Cortex of kidney (tissue), 1 donor: ENCODE measurements around the gene CGB7.
"Not testable (repeated sequence)": the region's sequence is repeated elsewhere in the genome, so short reads cannot be mapped to it uniquely, and the experiment has no call there.

Experiments used
- DNase-seq: peaks from one replicate; lab custom pipeline; 2025; lab: John Stamatoyannopoulos, UW

CGB7 gene

DNA sequence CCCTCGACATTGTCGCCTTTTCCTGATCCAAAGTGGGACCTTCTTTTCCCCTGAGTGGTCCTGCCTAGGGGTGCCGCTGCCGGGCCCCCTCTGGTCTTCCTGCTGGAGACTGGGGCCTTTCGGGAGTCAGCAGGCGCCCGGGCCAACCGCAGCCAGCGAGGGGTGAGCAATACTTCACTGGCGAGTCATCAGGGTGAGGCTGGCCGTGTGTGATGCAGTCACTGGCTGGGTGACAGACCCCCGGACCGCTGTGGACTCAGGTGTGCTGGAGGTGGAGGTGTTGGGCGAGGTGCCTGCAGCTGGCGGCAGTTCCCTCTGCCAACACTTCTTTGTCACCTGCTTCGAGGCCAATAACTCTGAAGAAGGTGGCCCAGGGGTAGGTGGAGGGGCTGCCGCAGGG is 15.4 kb downstream of the CGB7 start:
- no peak for DNase-seq

DNA sequence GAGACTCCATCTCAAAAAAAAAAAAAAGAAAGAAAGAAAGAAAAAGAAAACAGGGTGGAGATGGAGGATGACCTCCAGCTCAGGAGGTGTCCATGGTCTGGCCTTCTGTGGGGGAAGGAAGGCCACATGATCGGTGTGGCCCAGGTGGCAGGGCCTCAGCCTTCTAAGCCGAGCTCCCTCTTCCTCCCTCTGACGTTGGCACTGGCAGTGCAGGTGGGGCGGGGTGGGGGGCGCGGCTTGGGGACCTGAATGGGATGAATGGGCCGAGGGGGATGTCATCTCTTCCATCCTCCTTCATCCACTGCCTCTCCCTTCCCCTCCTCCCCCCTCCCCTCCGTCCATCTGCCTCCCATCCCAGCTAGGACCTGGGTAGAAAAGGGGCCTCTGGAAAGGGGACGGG is 17.8 kb downstream of the CGB7 start:
- DNase-seq: not testable (repeated sequence)

DNA sequence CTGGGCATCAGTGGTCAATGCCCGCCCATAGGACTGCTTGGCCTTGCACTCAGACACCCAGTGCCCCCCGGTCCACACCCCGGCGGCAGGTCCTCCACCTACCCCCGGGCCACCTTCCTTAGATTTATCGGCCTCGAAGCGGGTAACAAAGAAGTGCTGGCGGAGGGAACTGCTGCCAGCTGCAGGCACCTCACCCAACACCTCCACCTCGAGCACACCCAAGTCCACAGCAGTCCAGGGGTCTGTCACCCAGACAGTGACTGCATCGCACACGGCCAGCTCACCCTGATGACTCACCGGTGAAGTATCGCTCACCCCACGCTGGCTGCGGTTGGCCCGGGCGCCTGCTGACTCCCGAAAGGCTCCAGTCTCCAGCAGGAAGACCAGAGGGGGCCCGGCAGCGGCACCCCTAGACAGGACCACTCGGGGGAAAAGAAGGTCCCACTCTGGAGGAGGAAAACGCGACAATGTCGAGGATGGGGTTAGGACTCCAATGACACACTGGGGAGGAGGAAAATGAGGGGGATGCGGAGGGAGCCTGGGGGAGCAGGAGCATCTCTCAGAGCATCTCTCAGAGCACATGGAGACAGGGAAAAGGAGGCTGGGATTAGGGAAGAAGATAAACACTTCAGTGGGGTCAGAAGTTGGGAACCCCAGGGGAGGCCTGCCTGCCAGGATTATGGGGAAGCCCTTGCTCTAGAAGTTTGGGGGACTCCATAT is 18.8 kb downstream of the CGB7 start:
- not testable (repeated sequence) for DNase-seq

- not testable (repeated sequence) for DNase-seq
Measured at GRCh38 chr19:49038111-49038510, 19.4 kb downstream of the CGB7 start.

DNA sequence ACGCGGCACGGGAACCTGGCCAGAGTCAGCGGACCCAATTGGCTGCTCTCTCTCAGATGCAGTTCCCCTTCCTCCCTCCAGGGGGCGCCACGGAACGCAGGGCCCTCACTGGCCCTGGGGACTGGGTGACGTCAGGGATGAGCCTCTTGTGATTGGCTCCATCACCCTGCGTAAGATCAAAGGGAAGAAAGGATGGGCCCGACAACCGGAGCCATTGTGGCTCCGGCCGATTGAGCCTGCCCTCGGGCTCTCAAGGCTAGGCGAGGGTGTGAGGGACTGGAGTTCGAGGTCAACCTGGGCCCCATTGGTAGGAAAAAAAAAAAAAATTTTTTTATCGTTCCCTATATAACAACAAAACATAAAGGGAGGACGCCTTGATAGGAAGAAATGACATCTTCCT is 20.7 kb downstream of the CGB7 start, which contains the start of gene CGB1:
Gene CGB1 (minus strand): TSS at position 81 of the 400 bp plus-strand sequence. CDS start 184 bp downstream, outside the sequence.
- DNase-seq: not testable (repeated sequence)

DNA sequence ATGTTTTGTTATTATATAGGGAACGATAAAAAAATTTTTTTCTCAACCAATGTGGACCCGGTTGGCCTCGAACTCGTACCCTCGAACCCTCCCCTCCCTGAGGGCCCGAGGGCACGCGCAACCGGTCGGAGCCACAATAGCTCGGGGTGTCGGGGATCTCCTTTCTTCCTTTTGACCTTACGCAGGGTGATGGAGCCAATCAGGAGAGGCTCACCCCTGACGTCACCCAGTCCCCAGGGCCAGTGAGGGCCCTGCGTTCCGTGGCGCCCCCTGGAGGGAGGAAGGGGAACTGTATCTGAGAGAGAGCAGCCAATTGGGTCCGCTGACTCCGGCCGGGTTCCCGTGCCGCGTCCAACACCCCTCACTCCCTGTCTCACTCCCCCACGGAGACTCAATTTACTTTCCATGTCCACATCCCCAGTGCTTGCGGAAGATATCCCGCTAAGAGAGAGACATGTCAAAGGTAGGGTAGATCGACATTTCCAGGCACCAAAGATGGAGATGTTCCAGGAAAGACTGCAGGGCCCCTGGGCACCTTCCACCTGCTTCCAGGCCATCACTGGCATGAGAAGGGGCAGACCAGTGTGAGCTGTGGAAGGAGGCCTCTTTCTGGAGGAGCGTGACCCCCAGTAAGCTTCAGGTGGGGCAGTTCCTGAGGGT is 25.8 kb downstream of the CGB7 start, which contains the start of gene CGB2:
Gene CGB2 (plus strand): TSS at position 249 of the 660 bp plus-strand sequence. CDS start 206 bp downstream, at position 455.
- not testable (repeated sequence) for DNase-seq

DNA sequence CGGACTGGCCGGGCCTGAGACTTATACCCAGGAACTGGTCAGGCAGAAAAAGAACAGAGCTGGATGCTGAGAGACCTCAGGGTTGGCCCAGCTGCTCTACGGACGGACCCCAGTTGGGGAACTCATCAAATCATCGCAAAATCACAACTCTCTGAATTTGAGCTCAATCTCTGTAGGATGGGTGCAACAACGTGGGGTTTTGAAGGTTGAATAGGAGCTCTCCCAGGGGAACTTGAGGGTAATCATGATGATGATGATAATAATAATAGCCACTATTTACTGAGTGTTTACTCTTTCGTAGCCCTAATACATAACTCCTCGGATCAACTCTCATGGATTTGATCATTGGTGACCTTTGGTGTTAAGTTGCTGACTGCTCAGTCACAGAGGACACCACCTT is 27.2 kb downstream of the CGB7 start:
- DNase-seq: not testable (repeated sequence)

DNA sequence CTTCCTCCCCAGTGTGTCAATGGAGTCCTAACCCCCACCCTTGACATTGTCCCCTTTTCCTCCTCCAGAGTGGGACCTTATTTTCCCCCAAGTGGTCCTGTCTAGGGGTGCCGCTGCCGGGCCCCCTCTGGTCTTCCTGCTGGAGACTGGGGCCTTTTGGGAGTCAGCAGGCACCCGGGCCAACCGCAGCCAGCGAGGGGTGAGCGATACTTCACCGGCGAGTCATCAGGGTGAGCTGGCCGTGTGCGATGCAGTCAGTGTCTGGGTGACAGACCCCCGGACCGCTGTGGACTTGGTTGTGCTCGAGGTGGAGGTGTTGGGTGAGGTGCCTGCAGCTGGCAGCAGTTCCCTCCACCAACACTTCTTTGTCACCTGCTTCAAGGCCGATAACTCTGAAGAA is 27.8 kb downstream of the CGB7 start:
- not testable (repeated sequence) for DNase-seq

DNA sequence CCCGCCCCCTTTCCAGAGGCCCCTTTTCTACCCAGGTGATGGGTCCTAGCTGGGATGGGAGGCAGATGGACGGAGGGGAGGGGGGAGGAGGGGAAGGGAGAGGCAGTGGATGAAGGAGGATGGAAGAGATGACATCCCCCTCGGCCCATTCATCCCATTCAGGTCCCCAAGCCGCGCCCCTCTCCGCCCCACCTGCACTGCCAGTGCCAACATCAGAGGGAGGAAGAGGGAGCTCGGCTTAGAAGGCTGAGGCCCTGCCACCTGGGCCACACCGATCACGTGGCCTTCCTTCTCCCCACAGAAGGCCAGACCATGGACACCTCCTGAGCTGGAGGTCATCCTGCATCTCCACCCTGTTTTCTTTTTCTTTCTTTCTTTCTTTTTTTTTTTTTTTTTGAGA is 28.9 kb downstream of the CGB7 start:
- not testable (repeated sequence) for DNase-seq

GRCh38 chr19:49025599-49025998 is 31.9 kb downstream of the CGB7 start:
- not testable (repeated sequence) for DNase-seq

GRCh38 chr19:49025088-49025487 is 32.5 kb downstream of the CGB7 start:
- not testable (repeated sequence) for DNase-seq

GRCh38 chr19:49024233-49024632 is 33.3 kb downstream of the CGB7 start, which contains the start of gene CGB3:
Gene CGB3 (minus strand): TSS chr19:49024333. CDS start chr19:49023971, 362 bp downstream.
- not testable (repeated sequence) for DNase-seq

DNA sequence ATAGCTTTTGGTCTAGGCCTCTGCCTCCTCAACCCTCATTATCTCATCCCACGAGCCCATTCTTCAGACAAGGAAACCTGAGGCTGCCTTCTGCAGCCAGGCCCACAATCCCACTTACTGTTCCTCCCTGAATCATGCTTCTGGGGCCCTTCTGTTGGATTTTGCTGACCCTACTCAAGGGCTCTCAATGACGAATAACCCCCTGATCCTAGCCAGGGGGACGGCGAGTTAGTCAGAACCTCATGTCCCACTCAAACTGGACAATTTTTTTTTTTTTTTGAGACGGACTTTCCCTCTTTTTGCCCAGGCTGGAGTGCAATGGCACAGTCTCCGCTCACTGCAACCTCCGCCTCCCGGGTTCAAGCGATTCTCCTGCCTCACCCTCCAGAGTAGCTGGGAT is 35.4 kb downstream of the CGB7 start:
- DNase-seq: no peak

- DNase-seq: no peak
Measured at GRCh38 chr19:49020931-49021895, 36.3 kb downstream of the CGB7 start.

GRCh38 chr19:49020342-49020741 is 37.2 kb downstream of the CGB7 start:
- DNase-seq: no peak

GRCh38 chr19:49019242-49019932 is 38.2 kb downstream of the CGB7 start:
- no peak for DNase-seq

DNA sequence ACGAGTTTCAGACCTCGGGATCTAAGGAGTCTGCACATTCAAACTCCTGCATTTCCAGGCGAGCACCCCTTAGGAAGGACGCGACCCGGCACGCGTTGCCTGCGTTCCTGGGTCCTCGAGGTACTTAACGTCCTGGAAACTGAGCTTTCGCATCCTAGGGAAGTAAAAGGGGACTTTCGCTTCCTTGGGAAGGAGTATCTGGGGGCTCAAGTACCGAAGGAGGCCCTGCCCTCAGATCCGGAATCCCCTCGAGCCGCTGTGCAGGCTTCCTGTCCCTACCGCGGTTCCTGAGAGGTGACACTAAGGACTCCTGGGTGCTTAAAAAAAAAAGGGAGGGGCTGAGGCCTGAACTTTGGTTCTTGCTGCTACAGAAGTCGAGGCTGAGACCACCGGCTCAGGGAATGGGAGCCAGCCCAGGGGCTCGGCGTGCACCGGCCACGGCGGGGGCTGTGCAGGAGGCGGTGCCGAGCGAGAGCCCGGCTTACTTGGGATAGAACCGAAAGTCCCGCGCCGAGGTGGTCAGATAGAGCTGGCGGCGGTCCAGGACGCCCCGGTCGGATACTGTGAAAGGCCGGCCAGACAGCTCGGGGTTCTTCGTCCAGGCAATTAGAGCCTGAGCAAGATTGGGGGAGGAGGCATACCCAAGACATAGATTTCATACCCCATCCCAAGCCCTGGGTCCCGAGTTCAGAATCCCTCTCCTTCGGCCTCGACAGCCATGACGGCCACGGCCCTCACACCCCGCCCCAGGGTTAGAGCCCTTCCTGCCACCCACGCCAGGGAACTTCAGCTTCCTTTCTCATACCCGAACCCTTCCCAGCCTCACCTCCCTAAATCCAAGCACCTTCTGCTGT is 38.9 kb downstream of the CGB7 start:
- DNase-seq: not testable (repeated sequence)

DNA sequence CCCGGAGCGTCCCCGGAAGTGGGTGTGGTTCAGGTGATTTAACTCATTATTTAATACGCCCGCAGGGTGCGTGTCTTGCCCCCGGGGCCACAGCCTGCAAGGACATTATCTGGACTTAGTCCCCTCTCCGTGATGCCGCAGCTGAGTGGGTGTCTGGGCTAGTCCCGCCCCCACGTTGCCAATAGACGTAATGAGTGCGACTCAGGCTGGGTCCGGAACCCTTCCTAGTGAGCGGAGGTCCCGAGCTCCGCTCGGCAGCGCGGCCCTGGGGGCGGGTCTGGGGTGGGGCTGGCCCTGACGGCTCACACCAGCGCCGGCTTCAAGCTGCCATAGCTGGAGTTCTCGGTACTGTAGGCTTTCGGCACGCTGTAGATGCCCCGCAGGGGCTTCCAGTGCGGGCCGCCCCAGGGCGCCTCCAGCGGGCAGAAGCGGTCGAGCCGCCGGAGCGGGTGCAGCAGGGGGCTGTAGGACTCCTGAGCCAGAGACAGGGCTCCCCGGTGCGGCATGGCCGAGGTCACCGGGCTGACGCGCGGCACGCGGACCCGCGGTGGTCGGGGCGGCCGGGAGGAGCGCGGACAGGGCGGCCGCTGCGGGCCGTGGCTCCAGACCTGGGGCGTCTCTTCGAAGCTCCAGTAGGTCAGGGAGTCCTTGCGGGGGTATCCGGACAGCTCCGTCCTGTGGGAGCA is 39.7 kb downstream of the CGB7 start:
- no peak for DNase-seq

DNA sequence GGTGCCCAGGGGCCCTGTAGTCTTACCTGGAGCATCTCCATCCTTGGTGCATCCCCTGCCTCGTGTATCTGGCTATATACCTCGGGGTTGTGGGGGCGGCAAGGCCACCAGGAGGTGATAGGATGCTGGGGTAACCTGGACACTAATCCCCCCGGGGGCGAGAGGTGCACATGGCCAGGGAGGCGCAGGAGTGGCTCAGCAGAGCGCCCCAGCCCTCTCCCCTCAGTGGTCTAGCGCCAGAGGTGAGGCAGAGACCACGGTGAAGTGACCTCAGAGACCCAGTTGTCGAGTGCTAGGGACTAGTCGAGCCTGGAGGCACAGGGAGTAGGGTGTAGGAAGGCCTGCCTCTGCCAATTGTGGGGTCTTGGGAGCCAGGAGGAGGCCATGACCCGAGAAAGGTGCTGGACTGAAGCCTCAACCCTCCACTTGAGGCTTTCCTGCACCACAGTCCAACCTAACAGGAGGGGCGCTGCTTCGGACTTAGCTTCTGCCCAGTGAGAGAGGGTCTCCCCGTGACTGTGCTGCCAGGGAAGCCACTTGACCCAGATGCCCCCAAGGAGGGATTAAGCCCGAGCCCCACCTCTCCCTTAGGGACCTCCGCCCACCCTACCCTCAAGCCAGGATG is 40.4 kb downstream of the CGB7 start, which contains the start of gene LHB:
Gene LHB (minus strand): TSS at position 51 of the 625 bp plus-strand sequence. CDS start 10 bp downstream, at position 41.
- DNase-seq: no peak
